ENCODE data around the gene SPP2.

- TF ChIP-seq CTCF (conservative IDR thresholded peaks at IDR 0.05 in 1 of 2, IDR thresholded peaks at IDR 0.05 in 1 of 2; ENCODE audit: low read depth in 1 of 2, low read length in 2 of 2) = no peak
- no peak for TF ChIP-seq EZH2 (IDR thresholded peaks at IDR 0.05; ENCODE audit: low read length, missing control alignments)
These were observed 25.9 kb downstream of the SPP2 start for GRCh38 chr2:234076451-234076850.

Measured in fibroblast of lung (primary cell).